PC-3 (cell line): ENCODE measurements around the gene INS. TPM values are rescaled to one million over a fixed set of nuclear protein-coding genes. Genes with fewer than 3 reads are reported as not detected.

Source experiments
- ATAC-seq: fragments of 200-7000 bp; cut with Tn5 transposase; 2 replicates; pipeline ENCODE4 v1.9.1; 2020; ENCODE audit warnings: mild to moderate bottlenecking, moderate library complexity
- BruUV-seq: library from RNA; stranded (reverse); fragments of 400-500 nt; replicated peaks from 2 replicates; lab custom pipeline; 2021; lab: Mats Ljungman, UMichigan
- CTCF ChIA-PET: fragments of 300-600 bp; sonication (Branson Sonifier 250); formaldehyde crosslinking; loops from one replicate; lab custom pipeline; 2022; ENCODE audit warnings: antibody characterized with exemption; lab: Charles Lee
- POLR2A ChIA-PET: fragments of 300-600 bp; sonication (Branson Sonifier 250); formaldehyde crosslinking; loops from one replicate; lab custom pipeline; 2022; ENCODE audit warnings: antibody characterized with exemption; ENCODE audit not compliant: unreplicated experiment; lab: Charles Lee
- DNase-seq: peaks from one replicate; pipeline ENCODE4 v3.0.0-alpha.2; 2015
- H2AFZ ChIP-seq: fragments of 300-600 bp; sonication (generic); 2 replicates; pipeline ENCODE4 v1.6.0; 2016; ENCODE audit warnings: antibody characterized with exemption, low read length
- H3F3A ChIP-seq: fragments of 300-600 bp; sonication (generic); one replicate; pipeline ENCODE4 v1.6.0; 2017; ENCODE audit warnings: antibody characterized with exemption, low read length, control low read depth, mild to moderate bottlenecking; ENCODE audit not compliant: unreplicated experiment
- H3K27ac ChIP-seq: fragments of 300-600 bp; sonication (generic); 2 replicates; pipeline ENCODE4 v1.5.1; 2016; ENCODE audit warnings: mild to moderate bottlenecking, low read length
- H3K27me3 ChIP-seq: fragments of 300-600 bp; sonication (generic); 2 replicates; pipeline ENCODE4 v1.6.1; 2016; ENCODE audit warnings: low read length, mixed read lengths
- H3K36me3 ChIP-seq: fragments of 300-600 bp; sonication (generic); 2 replicates; pipeline ENCODE4 v1.6.1; 2016; ENCODE audit warnings: low read depth, mixed run types, low read length, mixed read lengths
- H3K4me1 ChIP-seq: fragments of 300-600 bp; sonication (generic); 2 replicates; pipeline ENCODE4 v1.5.1; 2016; ENCODE audit warnings: low read length; ENCODE audit not compliant: insufficient read depth
- H3K4me2 ChIP-seq: fragments of 300-600 bp; sonication (generic); 2 replicates; pipeline ENCODE4 v1.6.0; 2016; ENCODE audit warnings: low read length
- H3K4me3 ChIP-seq: fragments of 300-600 bp; sonication (generic); 2 replicates; pipeline ENCODE4 v1.5.1; 2016; ENCODE audit warnings: mild to moderate bottlenecking, low read length, mixed read lengths
- H3K79me2 ChIP-seq: fragments of 300-600 bp; sonication (generic); 2 replicates; pipeline ENCODE4 v1.6.1; 2017; ENCODE audit warnings: low read length, mixed read lengths
- H3K9ac ChIP-seq: fragments of 300-600 bp; sonication (generic); 2 replicates; pipeline ENCODE4 v1.6.0; 2016; ENCODE audit warnings: mild to moderate bottlenecking, low read length
- H3K9me2 ChIP-seq: fragments of 300-600 bp; sonication (generic); replicated peaks from 2 replicates; pipeline ENCODE4 v1.6.1; 2016; ENCODE audit warnings: mixed run types, low read length, mixed read lengths
- H3K9me3 ChIP-seq: fragments of 300-600 bp; sonication (generic); 2 replicates; pipeline ENCODE4 v1.6.1; 2016; ENCODE audit warnings: low read length, mixed read lengths
- H4K20me1 ChIP-seq: fragments of 300-600 bp; sonication (generic); 2 replicates; pipeline ENCODE4 v1.6.1; 2016; ENCODE audit warnings: low read length, mixed read lengths
- EZH2 ChIP-seq: fragments of 300-600 bp; sonication (generic); IDR thresholded peaks from one replicate; pipeline ENCODE4 v1.6.1; 2017; ENCODE audit warnings: antibody characterized with exemption, mild to moderate bottlenecking, low read length; ENCODE audit not compliant: unreplicated experiment
- EZH2phosphoT487 ChIP-seq: fragments of 300-600 bp; sonication (generic); IDR thresholded peaks from 2 replicates; pipeline ENCODE4 v1.6.1; 2018; ENCODE audit warnings: mild to moderate bottlenecking, antibody characterized with exemption, low read length, borderline replicate concordance
- intact Hi-C: fragments of 100-400 bp; cut with micrococcal nuclease; formaldehyde crosslinking; loops from 2 replicates; pipeline ENCODE4 v1.9.0; 2023
- total RNA-seq: library from RNA; depleted of rRNA; stranded (reverse); fragments of >200 nt; gene quantifications from 2 replicates; pipeline ENCODE4 v1.2.3, GENCODE V29; 2014
- TF ChIP-seq, protein P1 (sequence below): fragments of 300-600 bp; sonication (generic); conservative IDR thresholded peaks from 2 replicates; pipeline ENCODE4 v1.5.1; 2017; ENCODE audit warnings: antibody characterized with exemption, low read depth, mild to moderate bottlenecking, low read length

Gene INS
- total RNA-seq, 1 experiment from 2014 or later = not detected

DNA sequence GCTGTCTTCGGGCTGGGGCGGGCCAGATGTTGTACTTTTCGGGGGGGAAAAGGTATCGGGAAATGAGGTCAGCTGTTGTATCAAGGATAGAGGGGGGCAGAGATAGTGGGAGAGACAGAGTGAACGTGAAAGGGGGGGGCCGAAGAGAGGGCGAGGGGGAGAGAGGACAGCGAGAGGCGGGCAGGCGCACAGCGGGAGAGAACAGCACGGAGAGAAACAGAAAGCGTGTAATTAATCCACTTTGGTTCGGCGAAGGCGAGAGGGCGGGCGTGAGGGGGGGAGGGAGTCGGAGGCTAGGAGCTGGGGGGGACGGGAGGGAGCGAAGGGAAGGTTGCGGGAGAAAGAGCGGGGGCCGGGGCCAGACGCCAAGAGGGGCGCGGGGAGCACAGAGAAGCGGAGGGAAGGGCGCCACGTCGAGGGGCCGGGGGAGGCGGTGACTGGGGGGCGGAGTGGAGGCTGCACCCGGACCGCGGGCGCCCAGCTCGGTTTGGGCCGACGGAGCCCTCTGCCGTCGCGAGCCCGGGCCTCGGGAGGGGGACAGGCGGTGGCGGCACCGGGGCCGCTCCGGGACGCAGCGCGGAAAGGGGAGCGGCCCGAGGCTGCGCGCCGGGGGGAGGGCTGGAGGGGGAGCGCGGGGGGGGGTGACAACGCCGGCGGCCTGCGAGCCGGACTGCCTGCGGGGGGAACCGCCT lies 22.4 kb downstream of the INS start:
- Histone ChIP-seq H3K9ac (no peak overlapping the region), H3K79me2 (no peaks in the 10 kb centered on the region), H2AFZ (peak overlapping the region; percentile 38; the same call in 1 of the 2 replicates), H3K27ac (no peak overlapping the region), H3K9me2 (no peaks in the 10 kb centered on the region), H4K20me1 (no peaks in the 10 kb centered on the region), H3K36me3 (no peaks in the 10 kb centered on the region), H3K9me3 (no peaks in the 10 kb centered on the region), H3K4me3 (peak overlapping the region; percentile 60), H3F3A (peaks cover 4% of the 10 kb centered on the region), H3K4me1 (peaks cover 20% of the 10 kb centered on the region), H3K4me2 (peak overlapping the region; percentile 78), H3K27me3 (peaks cover 30% of the 10 kb centered on the region)
- DNase-seq = no peak
- TF ChIP-seq EZH2 = no peak
- no peak; the same call in 1 of the 2 replicates for ATAC-seq
- BruUV-seq = no TSS peak
- POLR2A ChIA-PET = no interaction called here
- CTCF ChIA-PET = no interaction called here
- intact Hi-C loops = no loop called here

GRCh38 chr11:2138068-2138430 lies 23.0 kb downstream of the INS start:
- Histone ChIP-seq H3K4me1 (peaks cover 19% of the 10 kb centered on the region), H4K20me1 (no peaks in the 10 kb centered on the region), H3K9me3 (no peaks in the 10 kb centered on the region), H3K27me3 (peaks cover 27% of the 10 kb centered on the region), H3K79me2 (no peaks in the 10 kb centered on the region), H3K4me2 (peak overlapping the region; percentile 78), H3K9ac (no peak overlapping the region), H2AFZ (peak overlapping the region; percentile 38; the same call in 1 of the 2 replicates), H3F3A (peaks cover 4% of the 10 kb centered on the region), H3K9me2 (no peaks in the 10 kb centered on the region), H3K4me3 (peak overlapping the region; percentile 60), H3K27ac (no peak overlapping the region), H3K36me3 (no peaks in the 10 kb centered on the region)
- intact Hi-C loops = no loop called here
- ChIA-PET POLR2A (no interaction called here), CTCF (no interaction called here)
- DNase-seq (no peak), ATAC-seq (peak; percentile 10; the same call in 1 of the 2 replicates)
- TF ChIP-seq EZH2phosphoT487 (no peak), EZH2 (no peak)
- TF ChIP-seq, protein P1, sequence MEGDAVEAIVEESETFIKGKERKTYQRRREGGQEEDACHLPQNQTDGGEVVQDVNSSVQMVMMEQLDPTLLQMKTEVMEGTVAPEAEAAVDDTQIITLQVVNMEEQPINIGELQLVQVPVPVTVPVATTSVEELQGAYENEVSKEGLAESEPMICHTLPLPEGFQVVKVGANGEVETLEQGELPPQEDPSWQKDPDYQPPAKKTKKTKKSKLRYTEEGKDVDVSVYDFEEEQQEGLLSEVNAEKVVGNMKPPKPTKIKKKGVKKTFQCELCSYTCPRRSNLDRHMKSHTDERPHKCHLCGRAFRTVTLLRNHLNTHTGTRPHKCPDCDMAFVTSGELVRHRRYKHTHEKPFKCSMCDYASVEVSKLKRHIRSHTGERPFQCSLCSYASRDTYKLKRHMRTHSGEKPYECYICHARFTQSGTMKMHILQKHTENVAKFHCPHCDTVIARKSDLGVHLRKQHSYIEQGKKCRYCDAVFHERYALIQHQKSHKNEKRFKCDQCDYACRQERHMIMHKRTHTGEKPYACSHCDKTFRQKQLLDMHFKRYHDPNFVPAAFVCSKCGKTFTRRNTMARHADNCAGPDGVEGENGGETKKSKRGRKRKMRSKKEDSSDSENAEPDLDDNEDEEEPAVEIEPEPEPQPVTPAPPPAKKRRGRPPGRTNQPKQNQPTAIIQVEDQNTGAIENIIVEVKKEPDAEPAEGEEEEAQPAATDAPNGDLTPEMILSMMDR = no peak
- BruUV-seq = no TSS peak

GRCh38 chr11:2137202-2138067 lies 23.6 kb downstream of the INS start:
- POLR2A ChIA-PET = no interaction called here
- no peaks in the 10 kb centered on the region for H3K9me2 ChIP-seq
- peak; percentile 66 for ATAC-seq
- H3K4me1 ChIP-seq = peaks cover 13% of the 10 kb centered on the region
- peak overlapping the region; percentile 69 for H3K4me2 ChIP-seq
- peak; percentile 49 for DNase-seq
- no peaks in the 10 kb centered on the region for H3K9me3 ChIP-seq
- peaks cover 4% of the 10 kb centered on the region for H3F3A ChIP-seq
- BruUV-seq = no TSS peak
- TF ChIP-seq, protein P1 = no peak
- TF ChIP-seq EZH2 (no peak), EZH2phosphoT487 (no peak)
- CTCF ChIA-PET = interaction anchor here (0.6 kb wide), 1 partner anchor 10 kb away, joined by 4 read pairs; no protein-coding TSS in a partner anchor
- intact Hi-C loops = no loop called here
- peak overlapping the region; percentile 50 for H3K4me3 ChIP-seq
- H3K79me2 ChIP-seq = no peaks in the 10 kb centered on the region
- no peaks in the 10 kb centered on the region for H3K36me3 ChIP-seq
- peaks cover 27% of the 10 kb centered on the region for H3K27me3 ChIP-seq
- H2AFZ ChIP-seq = peak overlapping the region; percentile 41; the same call in 1 of the 2 replicates
- H3K27ac ChIP-seq = no peak overlapping the region
- no peaks in the 10 kb centered on the region for H4K20me1 ChIP-seq
- H3K9ac ChIP-seq = no peak overlapping the region
